Measurements from ENCODE around the gene PXDN.
"Not testable (repeated sequence)": the region's sequence is repeated elsewhere in the genome, so short reads cannot be mapped to it uniquely, and the experiment has no call there.

Gene PXDN

GRCh38 chr2:1758774-1759610 lies 14.7 kb upstream of the PXDN start:
- Histone ChIP-seq H3K9me3 (no peaks in the 10 kb centered on the region), H3K27ac (no peak overlapping the region), H3K36me3 (no peaks in the 10 kb centered on the region), H3K27me3 (no peaks in the 10 kb centered on the region), H3K4me3 (ENCODE audit: low read depth in 1 of 2, low read length in 1 of 2) (no peak overlapping the region), H3K4me1 (ENCODE audit: control insufficient read depth in 1 of 2, insufficient read depth in 1 of 2, low read depth in 1 of 2, low read length in 1 of 2) (no peaks in the 10 kb centered on the region)
- TF ChIP-seq CTCF (IDR thresholded peaks at IDR 0.05): no peak

- TF ChIP-seq CTCF (IDR thresholded peaks at IDR 0.05): no peak
- no peak overlapping the region for H3K27ac ChIP-seq
- H3K9me3 ChIP-seq: no peaks in the 10 kb centered on the region
- H3K36me3 ChIP-seq: no peaks in the 10 kb centered on the region
- no peak overlapping the region for H3K4me3 ChIP-seq (ENCODE audit: low read depth in 1 of 2, low read length in 1 of 2)
- H3K4me1 ChIP-seq (ENCODE audit: control insufficient read depth in 1 of 2, insufficient read depth in 1 of 2, low read depth in 1 of 2, low read length in 1 of 2): no peaks in the 10 kb centered on the region
- no peaks in the 10 kb centered on the region for H3K27me3 ChIP-seq
These were observed 13.9 kb upstream of the PXDN start for GRCh38 chr2:1758171-1758570.

- H3K27ac ChIP-seq: no peak overlapping the region
- TF ChIP-seq CTCF (IDR thresholded peaks at IDR 0.05): no peak
- H3K4me3 ChIP-seq (ENCODE audit: low read depth in 1 of 2, low read length in 1 of 2): no peak overlapping the region
- no peaks in the 10 kb centered on the region for H3K27me3 ChIP-seq
- H3K36me3 ChIP-seq: no peaks in the 10 kb centered on the region
- no peaks in the 10 kb centered on the region for H3K4me1 ChIP-seq (ENCODE audit: control insufficient read depth in 1 of 2, insufficient read depth in 1 of 2, low read depth in 1 of 2, low read length in 1 of 2)
- H3K9me3 ChIP-seq: no peaks in the 10 kb centered on the region
These were observed 13.3 kb upstream of the PXDN start for GRCh38 chr2:1757567-1757966.

GRCh38 chr2:1757146-1757545 lies 12.8 kb upstream of the PXDN start:
- H3K9me3 ChIP-seq; H3K27me3 ChIP-seq; H3K27ac ChIP-seq; H3K4me1 ChIP-seq (ENCODE audit: control insufficient read depth in 1 of 2, insufficient read depth in 1 of 2, low read depth in 1 of 2, low read length in 1 of 2); H3K4me3 ChIP-seq (ENCODE audit: low read depth in 1 of 2, low read length in 1 of 2); H3K36me3 ChIP-seq: not testable (repeated sequence)

GRCh38 chr2:1756456-1756855 lies 12.1 kb upstream of the PXDN start:
- H3K27ac ChIP-seq: no peak overlapping the region
- H3K9me3 ChIP-seq: no peaks in the 10 kb centered on the region
- H3K36me3 ChIP-seq: no peaks in the 10 kb centered on the region
- peaks cover under 1% of the 10 kb centered on the region for H3K27me3 ChIP-seq
- no peaks in the 10 kb centered on the region for H3K4me1 ChIP-seq (ENCODE audit: control insufficient read depth in 1 of 2, insufficient read depth in 1 of 2, low read depth in 1 of 2, low read length in 1 of 2)
- H3K4me3 ChIP-seq (ENCODE audit: low read depth in 1 of 2, low read length in 1 of 2): no peak overlapping the region
- no peak for TF ChIP-seq CTCF (IDR thresholded peaks at IDR 0.05)

GRCh38 chr2:1755436-1756191 lies 11.3 kb upstream of the PXDN start:
- Histone ChIP-seq H3K36me3 (no peaks in the 10 kb centered on the region), H3K9me3 (no peaks in the 10 kb centered on the region), H3K4me1 (ENCODE audit: control insufficient read depth in 1 of 2, insufficient read depth in 1 of 2, low read depth in 1 of 2, low read length in 1 of 2) (no peaks in the 10 kb centered on the region), H3K4me3 (ENCODE audit: low read depth in 1 of 2, low read length in 1 of 2) (no peak overlapping the region), H3K27me3 (peaks cover 7% of the 10 kb centered on the region), H3K27ac (no peak overlapping the region)
- TF ChIP-seq CTCF (IDR thresholded peaks at IDR 0.05): no peak

Data from neutrophil (primary cell).